ENCODE results near the gene KAZN.

DNA sequence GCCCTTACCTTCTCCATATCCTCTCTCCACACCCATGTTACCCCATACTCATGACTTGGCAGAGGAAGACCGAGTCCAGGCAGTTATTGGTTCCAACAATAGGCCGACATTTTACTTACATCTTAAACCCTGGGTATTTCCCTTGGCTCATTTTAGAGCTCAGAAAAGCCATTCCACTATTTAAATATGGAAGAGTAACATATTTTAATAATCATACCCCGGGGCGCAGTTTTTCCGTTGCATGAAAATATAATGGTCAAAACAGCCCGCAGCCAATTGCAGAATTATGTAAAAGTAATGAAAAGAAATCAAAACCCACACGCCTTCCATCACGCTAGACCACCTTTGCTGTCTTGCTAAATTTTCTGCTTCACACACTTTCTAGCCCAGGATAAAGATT lies 48.5 kb downstream of the KAZN start:
- TF ChIP-seq, protein P1, sequence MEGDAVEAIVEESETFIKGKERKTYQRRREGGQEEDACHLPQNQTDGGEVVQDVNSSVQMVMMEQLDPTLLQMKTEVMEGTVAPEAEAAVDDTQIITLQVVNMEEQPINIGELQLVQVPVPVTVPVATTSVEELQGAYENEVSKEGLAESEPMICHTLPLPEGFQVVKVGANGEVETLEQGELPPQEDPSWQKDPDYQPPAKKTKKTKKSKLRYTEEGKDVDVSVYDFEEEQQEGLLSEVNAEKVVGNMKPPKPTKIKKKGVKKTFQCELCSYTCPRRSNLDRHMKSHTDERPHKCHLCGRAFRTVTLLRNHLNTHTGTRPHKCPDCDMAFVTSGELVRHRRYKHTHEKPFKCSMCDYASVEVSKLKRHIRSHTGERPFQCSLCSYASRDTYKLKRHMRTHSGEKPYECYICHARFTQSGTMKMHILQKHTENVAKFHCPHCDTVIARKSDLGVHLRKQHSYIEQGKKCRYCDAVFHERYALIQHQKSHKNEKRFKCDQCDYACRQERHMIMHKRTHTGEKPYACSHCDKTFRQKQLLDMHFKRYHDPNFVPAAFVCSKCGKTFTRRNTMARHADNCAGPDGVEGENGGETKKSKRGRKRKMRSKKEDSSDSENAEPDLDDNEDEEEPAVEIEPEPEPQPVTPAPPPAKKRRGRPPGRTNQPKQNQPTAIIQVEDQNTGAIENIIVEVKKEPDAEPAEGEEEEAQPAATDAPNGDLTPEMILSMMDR (IDR thresholded peaks at IDR 0.05), result no peak
- no peak for TF ChIP-seq POLR2A (IDR thresholded peaks at IDR 0.05)
